ENCODE data around the gene MCRS1. TPM values are rescaled to one million over a fixed set of nuclear protein-coding genes. Genes with fewer than 3 reads are reported as not detected.

Gene MCRS1
- total and polyA plus RNA-seq, 2 experiments from 2014 or later: 105 to 139 TPM

- Mint-ChIP-seq H3K9me3 (no peaks in the 10 kb centered on the region), H3K36me3 (ENCODE audit: low read depth) (no peaks in the 10 kb centered on the region), H3K4me1 (no peaks in the 10 kb centered on the region), H3K4me3 (no peak overlapping the region), H3K27me3 (ENCODE audit: insufficient read depth, low read depth, poor library complexity) (peaks cover 2% of the 10 kb centered on the region), H3K27ac (no peak overlapping the region)
- H3K27me3 ChIP-seq (ENCODE audit: insufficient read depth): no peaks in the 10 kb centered on the region
- no peaks in the 10 kb centered on the region for H3K79me2 ChIP-seq (replicated peaks; ENCODE audit: insufficient read depth)
- ATAC-seq: no peak
- H3F3A ChIP-seq (replicated peaks; ENCODE audit: low read depth): no peaks in the 10 kb centered on the region
- no peaks in the 10 kb centered on the region for H3K9me2 ChIP-seq (ENCODE audit: insufficient read depth)
- H3K36me3 ChIP-seq (ENCODE audit: insufficient read depth): no peaks in the 10 kb centered on the region
- H3K4me1 ChIP-seq (ENCODE audit: insufficient read depth): no peaks in the 10 kb centered on the region
- no peak overlapping the region for H3K4me2 ChIP-seq
- no peak overlapping the region for H3K27ac ChIP-seq (ENCODE audit: low read depth)
- H2AFZ ChIP-seq: no peak overlapping the region
- H4K20me1 ChIP-seq (replicated peaks; ENCODE audit: insufficient read depth): no peaks in the 10 kb centered on the region; the same call in 1 of the 2 replicates
- DNase-seq (ENCODE audit: low spot score): no peak
- TF ChIP-seq ZNF462 (CRISPR knock-in tag; IDR thresholded peaks at IDR 0.05) (no peak), EZH2phosphoT487 (IDR thresholded peaks at IDR 0.05; ENCODE audit: unreplicated experiment) (no peak), EZH2 (IDR thresholded peaks at IDR 0.05; ENCODE audit: low read depth, unreplicated experiment) (no peak), ZNF114 (CRISPR knock-in tag; IDR thresholded peaks at IDR 0.05) (no peak), POLR2AphosphoS5 (IDR thresholded peaks at IDR 0.05; ENCODE audit: low read depth) (no peak), JUNB (IDR thresholded peaks at IDR 0.05; ENCODE audit: unreplicated experiment) (no peak), STAT1 (IDR thresholded peaks at IDR 0.05; ENCODE audit: unreplicated experiment) (no peak), NANOG (IDR thresholded peaks at IDR 0.05; ENCODE audit: borderline replicate concordance) (no peak), ZNF331 (CRISPR knock-in tag; IDR thresholded peaks at IDR 0.05; ENCODE audit: low read depth) (no peak), CREB1 (CRISPR knock-in tag; IDR thresholded peaks at IDR 0.05; ENCODE audit: low read depth) (no peak)
- TF ChIP-seq, protein P1, sequence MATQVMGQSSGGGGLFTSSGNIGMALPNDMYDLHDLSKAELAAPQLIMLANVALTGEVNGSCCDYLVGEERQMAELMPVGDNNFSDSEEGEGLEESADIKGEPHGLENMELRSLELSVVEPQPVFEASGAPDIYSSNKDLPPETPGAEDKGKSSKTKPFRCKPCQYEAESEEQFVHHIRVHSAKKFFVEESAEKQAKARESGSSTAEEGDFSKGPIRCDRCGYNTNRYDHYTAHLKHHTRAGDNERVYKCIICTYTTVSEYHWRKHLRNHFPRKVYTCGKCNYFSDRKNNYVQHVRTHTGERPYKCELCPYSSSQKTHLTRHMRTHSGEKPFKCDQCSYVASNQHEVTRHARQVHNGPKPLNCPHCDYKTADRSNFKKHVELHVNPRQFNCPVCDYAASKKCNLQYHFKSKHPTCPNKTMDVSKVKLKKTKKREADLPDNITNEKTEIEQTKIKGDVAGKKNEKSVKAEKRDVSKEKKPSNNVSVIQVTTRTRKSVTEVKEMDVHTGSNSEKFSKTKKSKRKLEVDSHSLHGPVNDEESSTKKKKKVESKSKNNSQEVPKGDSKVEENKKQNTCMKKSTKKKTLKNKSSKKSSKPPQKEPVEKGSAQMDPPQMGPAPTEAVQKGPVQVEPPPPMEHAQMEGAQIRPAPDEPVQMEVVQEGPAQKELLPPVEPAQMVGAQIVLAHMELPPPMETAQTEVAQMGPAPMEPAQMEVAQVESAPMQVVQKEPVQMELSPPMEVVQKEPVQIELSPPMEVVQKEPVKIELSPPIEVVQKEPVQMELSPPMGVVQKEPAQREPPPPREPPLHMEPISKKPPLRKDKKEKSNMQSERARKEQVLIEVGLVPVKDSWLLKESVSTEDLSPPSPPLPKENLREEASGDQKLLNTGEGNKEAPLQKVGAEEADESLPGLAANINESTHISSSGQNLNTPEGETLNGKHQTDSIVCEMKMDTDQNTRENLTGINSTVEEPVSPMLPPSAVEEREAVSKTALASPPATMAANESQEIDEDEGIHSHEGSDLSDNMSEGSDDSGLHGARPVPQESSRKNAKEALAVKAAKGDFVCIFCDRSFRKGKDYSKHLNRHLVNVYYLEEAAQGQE (IDR thresholded peaks at IDR 0.05; ENCODE audit: unreplicated experiment): no peak
- TF ChIP-seq, protein P2, sequence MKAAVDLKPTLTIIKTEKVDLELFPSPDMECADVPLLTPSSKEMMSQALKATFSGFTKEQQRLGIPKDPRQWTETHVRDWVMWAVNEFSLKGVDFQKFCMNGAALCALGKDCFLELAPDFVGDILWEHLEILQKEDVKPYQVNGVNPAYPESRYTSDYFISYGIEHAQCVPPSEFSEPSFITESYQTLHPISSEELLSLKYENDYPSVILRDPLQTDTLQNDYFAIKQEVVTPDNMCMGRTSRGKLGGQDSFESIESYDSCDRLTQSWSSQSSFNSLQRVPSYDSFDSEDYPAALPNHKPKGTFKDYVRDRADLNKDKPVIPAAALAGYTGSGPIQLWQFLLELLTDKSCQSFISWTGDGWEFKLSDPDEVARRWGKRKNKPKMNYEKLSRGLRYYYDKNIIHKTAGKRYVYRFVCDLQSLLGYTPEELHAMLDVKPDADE (IDR thresholded peaks at IDR 0.05): no peak
- TF ChIP-seq, protein P3, sequence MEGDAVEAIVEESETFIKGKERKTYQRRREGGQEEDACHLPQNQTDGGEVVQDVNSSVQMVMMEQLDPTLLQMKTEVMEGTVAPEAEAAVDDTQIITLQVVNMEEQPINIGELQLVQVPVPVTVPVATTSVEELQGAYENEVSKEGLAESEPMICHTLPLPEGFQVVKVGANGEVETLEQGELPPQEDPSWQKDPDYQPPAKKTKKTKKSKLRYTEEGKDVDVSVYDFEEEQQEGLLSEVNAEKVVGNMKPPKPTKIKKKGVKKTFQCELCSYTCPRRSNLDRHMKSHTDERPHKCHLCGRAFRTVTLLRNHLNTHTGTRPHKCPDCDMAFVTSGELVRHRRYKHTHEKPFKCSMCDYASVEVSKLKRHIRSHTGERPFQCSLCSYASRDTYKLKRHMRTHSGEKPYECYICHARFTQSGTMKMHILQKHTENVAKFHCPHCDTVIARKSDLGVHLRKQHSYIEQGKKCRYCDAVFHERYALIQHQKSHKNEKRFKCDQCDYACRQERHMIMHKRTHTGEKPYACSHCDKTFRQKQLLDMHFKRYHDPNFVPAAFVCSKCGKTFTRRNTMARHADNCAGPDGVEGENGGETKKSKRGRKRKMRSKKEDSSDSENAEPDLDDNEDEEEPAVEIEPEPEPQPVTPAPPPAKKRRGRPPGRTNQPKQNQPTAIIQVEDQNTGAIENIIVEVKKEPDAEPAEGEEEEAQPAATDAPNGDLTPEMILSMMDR (conservative IDR thresholded peaks at IDR 0.05; ENCODE audit: low read depth in 2 of 2): no peak
- H3K4me3 ChIP-seq: no peak overlapping the region
Observed at GRCh38 chr12:49511410-49511809, 56.5 kb downstream of the MCRS1 start.
